HCT116 (cell line): Measurements from ENCODE around the gene ATM. TPM values are rescaled to one million over a fixed set of nuclear protein-coding genes. Genes with fewer than 3 reads are reported as not detected.
"Not testable (repeated sequence)": the region's sequence is repeated elsewhere in the genome, so short reads cannot be mapped to it uniquely, and the experiment has no call there.

Source experiments
- ATAC-seq: fragments of 200-7000 bp; cut with Tn5 transposase; 2 replicates; pipeline ENCODE4 v1.9.1; 2020; ENCODE audit warnings: mild to moderate bottlenecking, moderate library complexity
- BruUV-seq: library from RNA; stranded (reverse); fragments of 400-500 nt; replicated peaks from 2 replicates; lab custom pipeline; 2021; lab: Mats Ljungman, UMichigan
- CTCF ChIA-PET: fragments of 300-600 bp; sonication (Branson Sonifier 250); formaldehyde crosslinking; loops from one replicate; lab custom pipeline; 2021; ENCODE audit warnings: antibody characterized with exemption; lab: Charles Lee
- POLR2A ChIA-PET: fragments of 300-600, 350-600 bp; sonication (Branson Sonifier 250); formaldehyde crosslinking; loops from one replicate; lab custom pipeline; 2021; ENCODE audit warnings: antibody characterized with exemption; lab: Charles Lee
- RAD21 ChIA-PET, 2 experiments: fragments of 300-600 bp; sonication (Branson Sonifier 250); formaldehyde crosslinking; loops; one replicate each; lab custom pipeline; 2023; ENCODE audit warnings: low total read pairs in 2 of 2; ENCODE audit not compliant: uncharacterized antibody in 2 of 2, unreplicated experiment in 2 of 2, low non-redundant PET in 1 of 2; lab: Charles Lee
- DNase-seq: peaks from one replicate; pipeline ENCODE4 v3.0.0-alpha.2; 2010; ENCODE audit warnings: low read depth, low spot score
- H2AFZ ChIP-seq: fragments of 200-600 bp; shearing (Covaris generic), sonication (generic); 2 replicates; pipeline ENCODE4 v1.6.1; 2017; ENCODE audit warnings: low read depth, mixed run types, mixed read lengths, antibody characterized with exemption, low read length; ENCODE audit not compliant: poor library complexity, severe bottlenecking
- H3K27ac ChIP-seq: 2 replicates; pipeline ENCODE4 v1.5.1; 2012; ENCODE audit warnings: low read depth, low read length
- H3K27me3 ChIP-seq: fragments of 200-600 bp; sonication (generic); 2 replicates; pipeline ENCODE4 v1.6.1; 2016; ENCODE audit warnings: mixed run types, low read length, mixed read lengths; ENCODE audit not compliant: insufficient read depth
- H3K36me3 ChIP-seq, 2 experiments: fragments of 200-500 bp in 1 of 2; fragments of 200-600 bp in 1 of 2; sonication (Bioruptor generic) in 1 of 2; sonication (generic) in 1 of 2; 2 replicates each; pipeline versions ENCODE4 v1.5.1 to v1.6.1; 2014 to 2016; ENCODE audit warnings: low read length in 2 of 2, inconsistent platforms in 1 of 2, mixed read lengths in 1 of 2, mixed run types in 1 of 2; ENCODE audit not compliant: insufficient read depth in 2 of 2, control insufficient read depth in 1 of 2
- H3K4me1 ChIP-seq, 2 experiments: fragments of 200-600 bp in 1 of 2; sonication (generic) in 1 of 2; 2 replicates each; pipeline versions ENCODE4 v1.5.1 to v1.6.1; 2012 to 2017; ENCODE audit warnings: low read length in 2 of 2, inconsistent platforms in 1 of 2, mild to moderate bottlenecking in 1 of 2, mixed read lengths in 1 of 2, mixed run types in 1 of 2, moderate library complexity in 1 of 2; ENCODE audit not compliant: insufficient read depth in 2 of 2, control insufficient read depth in 1 of 2
- H3K4me2 ChIP-seq: fragments of 200-600 bp; sonication (generic); 2 replicates; pipeline ENCODE4 v1.6.1; 2017; ENCODE audit warnings: mixed run types, low read length, mixed read lengths
- H3K4me3 ChIP-seq, 2 experiments: fragments of 200-600 bp in 1 of 2; sonication (generic) in 1 of 2; replicated peaks in 1 of 2; 2 replicates each; pipeline ENCODE4 v1.5.1; 2011 to 2016; ENCODE audit warnings: low read length in 2 of 2, control low read depth in 1 of 2, low read depth in 1 of 2, mild to moderate bottlenecking in 1 of 2, mixed read lengths in 1 of 2, mixed run types in 1 of 2
- H3K79me2 ChIP-seq: fragments of 200-600 bp; sonication (generic); 2 replicates; pipeline ENCODE4 v1.6.1; 2017; ENCODE audit warnings: mild to moderate bottlenecking, mixed run types, low read length, moderate library complexity, mixed read lengths; ENCODE audit not compliant: insufficient read depth
- H3K9ac ChIP-seq: fragments of 200-600 bp; sonication (generic); 2 replicates; pipeline ENCODE4 v1.6.1; 2016; ENCODE audit warnings: low read length, mixed read lengths
- H3K9me2 ChIP-seq: fragments of 200-600 bp; sonication (generic), shearing (Covaris generic); 2 replicates; pipeline ENCODE4 v1.6.1; 2017; ENCODE audit warnings: mixed run types, mild to moderate bottlenecking, moderate library complexity; ENCODE audit not compliant: insufficient read depth
- H3K9me3 ChIP-seq, 2 experiments: fragments of 200-500 bp in 1 of 2; fragments of 200-600 bp in 1 of 2; sonication (Bioruptor generic) in 1 of 2; sonication (generic) in 1 of 2; 2 replicates each; pipeline ENCODE4 v1.6.1; 2014 to 2017; ENCODE audit warnings: low read length in 2 of 2, mixed read lengths in 2 of 2, inconsistent platforms in 1 of 2, low read depth in 1 of 2, mild to moderate bottlenecking in 1 of 2, mixed run types in 1 of 2, moderate library complexity in 1 of 2; ENCODE audit not compliant: control insufficient read depth in 1 of 2, insufficient read depth in 1 of 2
- H4K20me1 ChIP-seq: fragments of 200-600 bp; sonication (generic), shearing (Covaris generic); 2 replicates; pipeline ENCODE4 v1.6.1; 2017; ENCODE audit warnings: mixed run types, mild to moderate bottlenecking, moderate library complexity; ENCODE audit not compliant: insufficient read depth
- CEBPB ChIP-seq: IDR thresholded peaks from 2 replicates; pipeline ENCODE4 v1.6.1; 2012; ENCODE audit warnings: low read depth
- ELF1 ChIP-seq: IDR thresholded peaks from 2 replicates; pipeline ENCODE4 v1.6.1; 2012; ENCODE audit warnings: low read depth, borderline replicate concordance
- EZH2 ChIP-seq: fragments of 200-600 bp; sonication (generic); IDR thresholded peaks from 2 replicates; pipeline ENCODE4 v1.6.1; 2017; ENCODE audit warnings: antibody characterized with exemption, mixed run types
- intact Hi-C: fragments of 100-400 bp; cut with micrococcal nuclease; formaldehyde crosslinking; loops from 2 replicates; pipeline ENCODE4 v1.10.0; 2022
- total RNA-seq: library from RNA; stranded (reverse); gene quantifications from one replicate; pipeline ENCODE4 v1.2.1, GENCODE V29; 2021; ENCODE audit not compliant: unreplicated experiment
- TF ChIP-seq, protein P1 (sequence below), 3 experiments: fragments of 200-600 bp in 1 of 3; sonication (generic) in 1 of 3; IDR thresholded peaks in 2 of 3; conservative IDR thresholded peaks in 1 of 3; 2 replicates each; pipeline ENCODE4 v1.5.1; 2012 to 2017; ENCODE audit warnings: low read depth in 2 of 3, low read length in 2 of 3, antibody characterized with exemption in 1 of 3, borderline replicate concordance in 1 of 3, control low read depth in 1 of 3, mild to moderate bottlenecking in 1 of 3, mixed read lengths in 1 of 3, mixed run types in 1 of 3, moderate library complexity in 1 of 3; ENCODE audit not compliant: insufficient read depth in 1 of 3
- TF ChIP-seq, protein P2 (sequence below): IDR thresholded peaks from 2 replicates; pipeline ENCODE4 v1.6.1; 2012; ENCODE audit warnings: low read depth
- TF ChIP-seq, protein P3 (sequence below): IDR thresholded peaks from 2 replicates; pipeline ENCODE4 v1.6.1; 2012

ATM gene
- total RNA-seq, 1 experiment from 2014 or later: 32.2 TPM

DNA sequence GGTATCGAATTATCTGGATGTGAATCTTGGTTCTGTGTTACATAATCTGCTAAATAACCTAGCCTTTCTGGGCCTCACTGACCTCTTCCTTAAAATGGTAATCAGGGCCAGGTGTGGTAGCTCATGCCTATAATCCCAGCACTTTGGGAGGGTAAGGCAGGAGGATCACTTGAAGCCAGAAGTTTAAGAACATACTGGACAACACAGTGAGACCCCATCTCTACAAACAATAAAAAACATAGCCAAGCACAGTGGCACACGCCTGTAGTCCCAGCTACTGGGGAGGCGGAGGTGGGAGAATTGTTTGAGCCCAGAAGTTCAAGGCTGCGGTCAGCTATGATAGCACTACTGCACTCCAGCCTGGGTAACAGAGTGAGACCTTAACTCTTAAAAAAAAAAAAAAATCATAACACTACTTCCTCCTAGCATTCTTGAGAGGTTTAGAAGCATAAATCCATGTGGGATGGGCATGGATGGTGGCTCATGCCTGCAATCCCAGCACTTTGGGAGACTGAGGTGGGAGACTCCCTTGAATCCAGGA is 171.9 kb downstream of the ATM start (continued):
- TF ChIP-seq, protein P1, sequence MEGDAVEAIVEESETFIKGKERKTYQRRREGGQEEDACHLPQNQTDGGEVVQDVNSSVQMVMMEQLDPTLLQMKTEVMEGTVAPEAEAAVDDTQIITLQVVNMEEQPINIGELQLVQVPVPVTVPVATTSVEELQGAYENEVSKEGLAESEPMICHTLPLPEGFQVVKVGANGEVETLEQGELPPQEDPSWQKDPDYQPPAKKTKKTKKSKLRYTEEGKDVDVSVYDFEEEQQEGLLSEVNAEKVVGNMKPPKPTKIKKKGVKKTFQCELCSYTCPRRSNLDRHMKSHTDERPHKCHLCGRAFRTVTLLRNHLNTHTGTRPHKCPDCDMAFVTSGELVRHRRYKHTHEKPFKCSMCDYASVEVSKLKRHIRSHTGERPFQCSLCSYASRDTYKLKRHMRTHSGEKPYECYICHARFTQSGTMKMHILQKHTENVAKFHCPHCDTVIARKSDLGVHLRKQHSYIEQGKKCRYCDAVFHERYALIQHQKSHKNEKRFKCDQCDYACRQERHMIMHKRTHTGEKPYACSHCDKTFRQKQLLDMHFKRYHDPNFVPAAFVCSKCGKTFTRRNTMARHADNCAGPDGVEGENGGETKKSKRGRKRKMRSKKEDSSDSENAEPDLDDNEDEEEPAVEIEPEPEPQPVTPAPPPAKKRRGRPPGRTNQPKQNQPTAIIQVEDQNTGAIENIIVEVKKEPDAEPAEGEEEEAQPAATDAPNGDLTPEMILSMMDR (IDR thresholded peaks at IDR 0.05 in 2 of 3, conservative IDR thresholded peaks at IDR 0.05 in 1 of 3; ENCODE audit: borderline replicate concordance in 1 of 3, insufficient read depth in 1 of 3, low read depth in 2 of 3, low read length in 2 of 3): no peak
- TF ChIP-seq CEBPB (no peak), ELF1 (no peak), EZH2 (no peak)
- TF ChIP-seq, protein P2, sequence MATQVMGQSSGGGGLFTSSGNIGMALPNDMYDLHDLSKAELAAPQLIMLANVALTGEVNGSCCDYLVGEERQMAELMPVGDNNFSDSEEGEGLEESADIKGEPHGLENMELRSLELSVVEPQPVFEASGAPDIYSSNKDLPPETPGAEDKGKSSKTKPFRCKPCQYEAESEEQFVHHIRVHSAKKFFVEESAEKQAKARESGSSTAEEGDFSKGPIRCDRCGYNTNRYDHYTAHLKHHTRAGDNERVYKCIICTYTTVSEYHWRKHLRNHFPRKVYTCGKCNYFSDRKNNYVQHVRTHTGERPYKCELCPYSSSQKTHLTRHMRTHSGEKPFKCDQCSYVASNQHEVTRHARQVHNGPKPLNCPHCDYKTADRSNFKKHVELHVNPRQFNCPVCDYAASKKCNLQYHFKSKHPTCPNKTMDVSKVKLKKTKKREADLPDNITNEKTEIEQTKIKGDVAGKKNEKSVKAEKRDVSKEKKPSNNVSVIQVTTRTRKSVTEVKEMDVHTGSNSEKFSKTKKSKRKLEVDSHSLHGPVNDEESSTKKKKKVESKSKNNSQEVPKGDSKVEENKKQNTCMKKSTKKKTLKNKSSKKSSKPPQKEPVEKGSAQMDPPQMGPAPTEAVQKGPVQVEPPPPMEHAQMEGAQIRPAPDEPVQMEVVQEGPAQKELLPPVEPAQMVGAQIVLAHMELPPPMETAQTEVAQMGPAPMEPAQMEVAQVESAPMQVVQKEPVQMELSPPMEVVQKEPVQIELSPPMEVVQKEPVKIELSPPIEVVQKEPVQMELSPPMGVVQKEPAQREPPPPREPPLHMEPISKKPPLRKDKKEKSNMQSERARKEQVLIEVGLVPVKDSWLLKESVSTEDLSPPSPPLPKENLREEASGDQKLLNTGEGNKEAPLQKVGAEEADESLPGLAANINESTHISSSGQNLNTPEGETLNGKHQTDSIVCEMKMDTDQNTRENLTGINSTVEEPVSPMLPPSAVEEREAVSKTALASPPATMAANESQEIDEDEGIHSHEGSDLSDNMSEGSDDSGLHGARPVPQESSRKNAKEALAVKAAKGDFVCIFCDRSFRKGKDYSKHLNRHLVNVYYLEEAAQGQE: no peak
- TF ChIP-seq, protein P3, sequence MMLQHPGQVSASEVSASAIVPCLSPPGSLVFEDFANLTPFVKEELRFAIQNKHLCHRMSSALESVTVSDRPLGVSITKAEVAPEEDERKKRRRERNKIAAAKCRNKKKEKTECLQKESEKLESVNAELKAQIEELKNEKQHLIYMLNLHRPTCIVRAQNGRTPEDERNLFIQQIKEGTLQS: no peak
- TF ChIP-seq, all 23 proteins: peak for 0

DNA sequence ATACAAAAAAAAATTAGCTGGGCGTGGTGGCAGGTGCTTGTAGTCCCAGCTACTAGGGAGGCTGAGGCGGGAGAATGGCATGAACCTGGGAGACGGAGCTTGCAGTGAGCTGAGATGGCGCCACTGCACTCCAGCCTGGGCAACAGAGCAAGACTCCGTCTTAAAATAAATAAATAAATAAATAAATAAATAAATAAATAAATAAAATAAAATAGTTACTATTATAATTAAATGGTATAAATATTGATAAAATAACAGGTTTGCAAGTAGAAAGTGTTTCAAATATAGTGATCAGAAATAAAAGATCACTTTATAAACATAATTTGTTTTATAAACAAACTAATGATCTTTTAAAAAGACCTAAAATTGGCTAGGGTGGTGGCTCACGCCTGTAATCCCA is 173.8 kb downstream of the ATM start:
- H3K27me3 ChIP-seq, intact Hi-C loops, POLR2A ChIA-PET, H3K27ac ChIP-seq, H3K36me3 ChIP-seq, RAD21 ChIA-PET, ATAC-seq, DNase-seq, CTCF ChIA-PET, H2AFZ ChIP-seq, H3K9ac ChIP-seq, H3K9me2 ChIP-seq, H3K4me3 ChIP-seq, BruUV-seq, H3K4me2 ChIP-seq, H4K20me1 ChIP-seq, H3K9me3 ChIP-seq, H3K4me1 ChIP-seq, H3K79me2 ChIP-seq: not testable (repeated sequence)
